ENCODE data around the gene FAM98B. TPM values are rescaled to one million over a fixed set of nuclear protein-coding genes. Genes with fewer than 3 reads are reported as not detected.

The FAM98B gene
- total and polyA plus RNA-seq, 2 of the 13 experiments (the other 11 are each of a cell fraction or from before 2014, with no cell fraction given) = 3.7 to 4.7 TPM

GRCh38 chr15:38440353-38441129 is 13.4 kb upstream of the FAM98B start (continued):
- TF ChIP-seq FOXP4 (CRISPR knock-in tag; IDR thresholded peaks at IDR 0.05) = peak; percentile 78
- no peak for TF ChIP-seq TCF7L2 (IDR thresholded peaks at IDR 0.05; ENCODE audit: low read depth, low read length)
- peak; percentile 28; the same call in 1 of the 2 replicates for TF ChIP-seq SAP130 (CRISPR knock-in tag; IDR thresholded peaks at IDR 0.05; ENCODE audit: low read depth)
- TF ChIP-seq ARID5B (CRISPR knock-in tag; IDR thresholded peaks at IDR 0.05) = peak; percentile 44; the same call in 1 of the 2 replicates
- TF ChIP-seq FOXC1 (CRISPR knock-in tag; IDR thresholded peaks at IDR 0.05; ENCODE audit: borderline replicate concordance) = 0 out of 2 replicates have a peak, but pooled peaks have one; percentile 36
- TF ChIP-seq PRDM4 (CRISPR knock-in tag; IDR thresholded peaks at IDR 0.05; ENCODE audit: borderline replicate concordance) = no peak
- TF ChIP-seq RAD21 (CRISPR knock-in tag; IDR thresholded peaks at IDR 0.05) = peak; percentile 62; the same call in 1 of the 2 replicates
- TF ChIP-seq ELF1 (CRISPR knock-in tag; IDR thresholded peaks at IDR 0.05) = peak; percentile 30; the same call in 1 of the 2 replicates
- TF ChIP-seq BHLHE40 (IDR thresholded peaks at IDR 0.05; ENCODE audit: low read length) = peak; percentile 91
- no peak for TF ChIP-seq FOXA1 (IDR thresholded peaks at IDR 0.05)
- peak; percentile 78 for TF ChIP-seq FOXA1 (CRISPR knock-in tag; IDR thresholded peaks at IDR 0.05)
- TF ChIP-seq ARID3A (IDR thresholded peaks at IDR 0.05; ENCODE audit: low read depth, low read length) = peak; percentile 51; the same call in 1 of the 2 replicates
- no peak for TF ChIP-seq ZXDC (CRISPR knock-in tag; IDR thresholded peaks at IDR 0.05)
- TF ChIP-seq TFAP4 (IDR thresholded peaks at IDR 0.05; ENCODE audit: borderline replicate concordance, low read depth) = peak; percentile 94
